PC-3 (cell line): ENCODE results near the gene HIPK2. TPM values are rescaled to one million over a fixed set of nuclear protein-coding genes. Genes with fewer than 3 reads are reported as not detected.

Experiments used
- ATAC-seq: fragments of 200-7000 bp; cut with Tn5 transposase; 2 replicates; pipeline ENCODE4 v1.9.1; 2020; ENCODE audit warnings: mild to moderate bottlenecking, moderate library complexity
- BruUV-seq: library from RNA; stranded (reverse); fragments of 400-500 nt; replicated peaks from 2 replicates; lab custom pipeline; 2021; lab: Mats Ljungman, UMichigan
- CTCF ChIA-PET: fragments of 300-600 bp; sonication (Branson Sonifier 250); formaldehyde crosslinking; loops from one replicate; lab custom pipeline; 2022; ENCODE audit warnings: antibody characterized with exemption; lab: Charles Lee
- POLR2A ChIA-PET: fragments of 300-600 bp; sonication (Branson Sonifier 250); formaldehyde crosslinking; loops from one replicate; lab custom pipeline; 2022; ENCODE audit warnings: antibody characterized with exemption; ENCODE audit not compliant: unreplicated experiment; lab: Charles Lee
- DNase-seq: peaks from one replicate; pipeline ENCODE4 v3.0.0-alpha.2; 2015
- H2AFZ ChIP-seq: fragments of 300-600 bp; sonication (generic); 2 replicates; pipeline ENCODE4 v1.6.0; 2016; ENCODE audit warnings: antibody characterized with exemption, low read length
- H3F3A ChIP-seq: fragments of 300-600 bp; sonication (generic); one replicate; pipeline ENCODE4 v1.6.0; 2017; ENCODE audit warnings: antibody characterized with exemption, low read length, control low read depth, mild to moderate bottlenecking; ENCODE audit not compliant: unreplicated experiment
- H3K27ac ChIP-seq: fragments of 300-600 bp; sonication (generic); 2 replicates; pipeline ENCODE4 v1.5.1; 2016; ENCODE audit warnings: mild to moderate bottlenecking, low read length
- H3K27me3 ChIP-seq: fragments of 300-600 bp; sonication (generic); 2 replicates; pipeline ENCODE4 v1.6.1; 2016; ENCODE audit warnings: low read length, mixed read lengths
- H3K36me3 ChIP-seq: fragments of 300-600 bp; sonication (generic); 2 replicates; pipeline ENCODE4 v1.6.1; 2016; ENCODE audit warnings: low read depth, mixed run types, low read length, mixed read lengths
- H3K4me1 ChIP-seq: fragments of 300-600 bp; sonication (generic); 2 replicates; pipeline ENCODE4 v1.5.1; 2016; ENCODE audit warnings: low read length; ENCODE audit not compliant: insufficient read depth
- H3K4me2 ChIP-seq: fragments of 300-600 bp; sonication (generic); 2 replicates; pipeline ENCODE4 v1.6.0; 2016; ENCODE audit warnings: low read length
- H3K4me3 ChIP-seq: fragments of 300-600 bp; sonication (generic); 2 replicates; pipeline ENCODE4 v1.5.1; 2016; ENCODE audit warnings: mild to moderate bottlenecking, low read length, mixed read lengths
- H3K79me2 ChIP-seq: fragments of 300-600 bp; sonication (generic); 2 replicates; pipeline ENCODE4 v1.6.1; 2017; ENCODE audit warnings: low read length, mixed read lengths
- H3K9ac ChIP-seq: fragments of 300-600 bp; sonication (generic); 2 replicates; pipeline ENCODE4 v1.6.0; 2016; ENCODE audit warnings: mild to moderate bottlenecking, low read length
- H3K9me2 ChIP-seq: fragments of 300-600 bp; sonication (generic); replicated peaks from 2 replicates; pipeline ENCODE4 v1.6.1; 2016; ENCODE audit warnings: mixed run types, low read length, mixed read lengths
- H3K9me3 ChIP-seq: fragments of 300-600 bp; sonication (generic); 2 replicates; pipeline ENCODE4 v1.6.1; 2016; ENCODE audit warnings: low read length, mixed read lengths
- H4K20me1 ChIP-seq: fragments of 300-600 bp; sonication (generic); 2 replicates; pipeline ENCODE4 v1.6.1; 2016; ENCODE audit warnings: low read length, mixed read lengths
- EZH2 ChIP-seq: fragments of 300-600 bp; sonication (generic); IDR thresholded peaks from one replicate; pipeline ENCODE4 v1.6.1; 2017; ENCODE audit warnings: antibody characterized with exemption, mild to moderate bottlenecking, low read length; ENCODE audit not compliant: unreplicated experiment
- EZH2phosphoT487 ChIP-seq: fragments of 300-600 bp; sonication (generic); IDR thresholded peaks from 2 replicates; pipeline ENCODE4 v1.6.1; 2018; ENCODE audit warnings: mild to moderate bottlenecking, antibody characterized with exemption, low read length, borderline replicate concordance
- intact Hi-C: fragments of 100-400 bp; cut with micrococcal nuclease; formaldehyde crosslinking; loops from 2 replicates; pipeline ENCODE4 v1.9.0; 2023
- total RNA-seq: library from RNA; depleted of rRNA; stranded (reverse); fragments of >200 nt; gene quantifications from 2 replicates; pipeline ENCODE4 v1.2.3, GENCODE V29; 2014
- TF ChIP-seq, protein P1 (sequence below): fragments of 300-600 bp; sonication (generic); conservative IDR thresholded peaks from 2 replicates; pipeline ENCODE4 v1.5.1; 2017; ENCODE audit warnings: antibody characterized with exemption, low read depth, mild to moderate bottlenecking, low read length

Gene HIPK2
- total RNA-seq, 1 experiment from 2014 or later = 38.1 TPM

DNA sequence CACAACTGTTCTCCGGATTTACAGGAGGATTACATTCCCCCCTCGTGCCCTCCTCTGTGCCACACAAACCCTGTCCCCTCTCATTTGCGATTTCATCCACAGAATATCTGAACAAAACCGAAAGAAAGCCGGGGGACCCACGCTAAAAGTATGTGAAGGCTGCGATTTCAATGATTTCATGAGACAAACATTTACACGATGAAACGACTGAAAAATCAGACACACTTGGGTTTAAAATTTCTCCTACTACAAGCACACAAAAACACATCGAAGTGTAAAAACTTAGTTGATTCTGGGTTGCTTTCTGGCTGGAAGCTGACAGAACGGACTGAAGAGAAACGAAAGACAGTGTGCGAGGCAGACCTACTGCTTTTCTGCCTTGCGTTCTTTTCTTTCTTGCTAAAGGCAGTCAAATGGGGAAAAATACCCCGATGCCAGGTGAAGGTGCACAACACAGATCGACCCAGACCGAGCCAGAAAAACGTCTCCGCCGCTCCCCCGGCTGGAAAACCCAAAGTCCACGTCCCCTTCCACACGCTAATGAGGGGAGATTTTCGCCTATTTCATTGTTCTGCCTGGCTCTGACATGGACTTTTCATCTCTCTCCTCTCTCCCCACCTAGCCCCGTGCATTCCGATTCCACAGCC is 1.2 kb downstream of the HIPK2 start:
- Histone ChIP-seq H3F3A (peaks cover 21% of the 10 kb centered on the region), H3K79me2 (peaks cover 87% of the 10 kb centered on the region), H3K9ac (peak overlapping the region; percentile 98), H3K27ac (peak overlapping the region; percentile 99), H3K4me2 (peak overlapping the region; percentile 94), H4K20me1 (0 out of 2 replicates have a peak, but pooled peaks cover 5% of the 10 kb centered on the region), H3K9me3 (no peaks in the 10 kb centered on the region), H3K36me3 (peaks cover 13% of the 10 kb centered on the region; the same call in 1 of the 2 replicates), H2AFZ (no peak overlapping the region), H3K9me2 (no peaks in the 10 kb centered on the region), H3K4me1 (peaks cover 50% of the 10 kb centered on the region), H3K27me3 (no peaks in the 10 kb centered on the region), H3K4me3 (peak overlapping the region; percentile 80)
- DNase-seq = peak; percentile 16
- intact Hi-C loops = loop anchor here (2.0 to 5.0 kb wide), 3 partner anchors 174 to 401 kb away; partner anchors contain the start of gene KDM7A
- POLR2A ChIA-PET = no interaction called here
- CTCF ChIA-PET = no interaction called here
- TSS peak; percentile 48 for BruUV-seq
- no peak for ATAC-seq
- TF ChIP-seq, protein P1, sequence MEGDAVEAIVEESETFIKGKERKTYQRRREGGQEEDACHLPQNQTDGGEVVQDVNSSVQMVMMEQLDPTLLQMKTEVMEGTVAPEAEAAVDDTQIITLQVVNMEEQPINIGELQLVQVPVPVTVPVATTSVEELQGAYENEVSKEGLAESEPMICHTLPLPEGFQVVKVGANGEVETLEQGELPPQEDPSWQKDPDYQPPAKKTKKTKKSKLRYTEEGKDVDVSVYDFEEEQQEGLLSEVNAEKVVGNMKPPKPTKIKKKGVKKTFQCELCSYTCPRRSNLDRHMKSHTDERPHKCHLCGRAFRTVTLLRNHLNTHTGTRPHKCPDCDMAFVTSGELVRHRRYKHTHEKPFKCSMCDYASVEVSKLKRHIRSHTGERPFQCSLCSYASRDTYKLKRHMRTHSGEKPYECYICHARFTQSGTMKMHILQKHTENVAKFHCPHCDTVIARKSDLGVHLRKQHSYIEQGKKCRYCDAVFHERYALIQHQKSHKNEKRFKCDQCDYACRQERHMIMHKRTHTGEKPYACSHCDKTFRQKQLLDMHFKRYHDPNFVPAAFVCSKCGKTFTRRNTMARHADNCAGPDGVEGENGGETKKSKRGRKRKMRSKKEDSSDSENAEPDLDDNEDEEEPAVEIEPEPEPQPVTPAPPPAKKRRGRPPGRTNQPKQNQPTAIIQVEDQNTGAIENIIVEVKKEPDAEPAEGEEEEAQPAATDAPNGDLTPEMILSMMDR = no peak
- TF ChIP-seq EZH2phosphoT487 (no peak), EZH2 (no peak)

GRCh38 chr7:139775829-139776266 is 1.9 kb downstream of the HIPK2 start:
- Histone ChIP-seq H3K9me3 (no peaks in the 10 kb centered on the region), H3K4me2 (peak overlapping the region; percentile 94), H3K9me2 (no peaks in the 10 kb centered on the region), H3K36me3 (peaks cover 13% of the 10 kb centered on the region; the same call in 1 of the 2 replicates), H3K27ac (peak overlapping the region; percentile 99), H3K4me1 (peaks cover 53% of the 10 kb centered on the region), H3F3A (peaks cover 24% of the 10 kb centered on the region), H3K4me3 (peak overlapping the region; percentile 80), H3K79me2 (peaks cover 86% of the 10 kb centered on the region), H2AFZ (no peak overlapping the region), H4K20me1 (0 out of 2 replicates have a peak, but pooled peaks cover 5% of the 10 kb centered on the region), H3K9ac (peak overlapping the region; percentile 98), H3K27me3 (no peaks in the 10 kb centered on the region)
- no TSS peak for BruUV-seq
- DNase-seq (peak; percentile 79), ATAC-seq (peak; percentile 3)
- TF ChIP-seq EZH2phosphoT487 = no peak
- TF ChIP-seq, protein P1 = peak; percentile 84
- POLR2A ChIA-PET = no interaction called here
- CTCF ChIA-PET = no interaction called here
- intact Hi-C loops = loop anchor here (1.0 to 5.0 kb wide), 6 partner anchors 141 to 401 kb away; partner anchors contain the start of gene KDM7A

- DNase-seq (peak; percentile 84), ATAC-seq (peak; percentile 36)
- no TSS peak for BruUV-seq
- intact Hi-C loops = loop anchor here (1.0 to 2.0 kb wide), 3 partner anchors 102 to 142 kb away; no protein-coding TSS in a partner anchor
- peaks cover 60% of the 10 kb centered on the region for H3K4me1 ChIP-seq
- no peak overlapping the region for H2AFZ ChIP-seq
- CTCF ChIA-PET = interaction anchor here (1.6 kb wide), 1 partner anchor 228 kb away, joined by 4 read pairs; no protein-coding TSS in a partner anchor
- peaks cover 24% of the 10 kb centered on the region for H3F3A ChIP-seq
- H3K36me3 ChIP-seq = peaks cover 26% of the 10 kb centered on the region
- H4K20me1 ChIP-seq = peaks cover 18% of the 10 kb centered on the region
- no peaks in the 10 kb centered on the region for H3K9me3 ChIP-seq
- peaks cover 86% of the 10 kb centered on the region for H3K79me2 ChIP-seq
- POLR2A ChIA-PET = interaction anchor here (0.6 kb wide), 2 partner anchors 93 to 715 kb away, joined by 3 to 6 read pairs; no protein-coding TSS in a partner anchor
- peak overlapping the region; percentile 80 for H3K4me3 ChIP-seq
- peak overlapping the region; percentile 98 for H3K9ac ChIP-seq
- no peaks in the 10 kb centered on the region for H3K27me3 ChIP-seq
- H3K27ac ChIP-seq = peak overlapping the region; percentile 99
- peak overlapping the region; percentile 94 for H3K4me2 ChIP-seq
- TF ChIP-seq, protein P1 = no peak
- TF ChIP-seq EZH2phosphoT487 = no peak
- TF ChIP-seq EZH2 = no peak
- no peaks in the 10 kb centered on the region for H3K9me2 ChIP-seq
Measured at GRCh38 chr7:139774376-139774775, 3.4 kb downstream of the HIPK2 start.
